Activated T-helper 1 cell treated with anti-CD3 and anti-CD28 coated beads, Interleukin-2, amount 50 U/mL, for 16 hours (primary cell): ENCODE results near the gene GP5.

Experiments
- DNase-seq, 2 donors: peaks; one replicate each; pipeline ENCODE4 v3.0.0-alpha.2; 2020; ENCODE audit warnings: low read depth in 1 of 2, low spot score in 1 of 2

GP5 gene

DNA sequence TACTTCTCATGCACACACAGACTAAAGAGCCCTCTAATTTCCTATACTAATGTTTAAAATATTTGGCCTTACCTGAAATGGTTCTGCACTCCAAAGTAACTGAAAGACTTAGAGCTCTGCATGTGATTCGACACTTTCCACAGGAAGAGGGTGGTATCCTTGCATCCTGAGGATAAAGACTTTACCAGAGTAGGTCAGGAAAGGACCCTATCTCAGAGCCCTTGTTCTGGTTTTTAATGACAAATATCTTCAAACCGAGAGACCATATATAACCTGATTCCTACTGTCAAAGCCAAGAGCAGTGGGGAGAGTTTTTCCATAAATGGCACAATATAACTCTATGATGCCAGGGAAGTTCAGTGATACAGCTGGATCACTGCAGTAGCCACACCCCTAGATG, at the start of gene GP5:
Gene GP5, minus strand, starts transcription at position 101 of the 400 bp plus-strand sequence. CDS start 984 bp downstream, outside the sequence.
- no peak for DNase-seq

GRCh38 chr3:194447657-194448056, 48.6 kb upstream of the GP5 start:
- DNase-seq: no peak

DNA sequence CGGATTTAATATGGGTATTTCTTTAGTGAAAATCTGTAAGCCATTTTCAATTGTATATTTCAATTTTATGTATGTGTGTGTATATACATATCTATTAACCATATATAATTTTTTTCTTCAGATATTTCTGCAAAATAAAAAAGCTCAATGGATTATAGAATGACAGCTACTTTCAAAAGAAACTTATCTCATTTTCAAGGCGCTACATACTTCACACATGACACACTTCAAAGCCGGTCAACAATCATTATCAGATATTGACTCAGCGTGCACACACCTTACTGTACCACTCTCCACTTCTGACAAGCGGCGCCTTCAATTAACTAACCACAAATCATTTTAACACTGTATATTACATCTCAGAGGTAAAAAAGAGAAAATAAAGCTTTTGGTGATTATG, 48.1 kb upstream of the GP5 start:
- DNase-seq: no peak

DNA sequence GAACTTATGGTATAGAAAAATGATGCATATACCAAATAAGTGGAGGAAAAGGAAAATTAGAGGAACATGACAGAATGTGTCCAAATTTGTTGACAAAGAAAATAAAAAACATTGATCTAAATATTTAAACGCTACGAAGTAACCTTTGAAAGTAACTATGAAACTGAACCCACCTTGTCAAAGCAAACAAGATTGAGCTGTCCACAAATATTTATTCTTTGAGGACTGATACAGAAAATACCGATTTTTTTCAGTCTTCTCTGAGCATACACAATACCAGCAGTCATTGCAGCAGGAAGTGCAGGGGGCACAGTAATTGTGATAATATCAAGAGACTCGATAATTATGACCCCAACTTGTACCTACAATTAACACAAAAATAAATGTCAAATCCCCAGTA, 47.7 kb upstream of the GP5 start:
- DNase-seq: no peak

DNA sequence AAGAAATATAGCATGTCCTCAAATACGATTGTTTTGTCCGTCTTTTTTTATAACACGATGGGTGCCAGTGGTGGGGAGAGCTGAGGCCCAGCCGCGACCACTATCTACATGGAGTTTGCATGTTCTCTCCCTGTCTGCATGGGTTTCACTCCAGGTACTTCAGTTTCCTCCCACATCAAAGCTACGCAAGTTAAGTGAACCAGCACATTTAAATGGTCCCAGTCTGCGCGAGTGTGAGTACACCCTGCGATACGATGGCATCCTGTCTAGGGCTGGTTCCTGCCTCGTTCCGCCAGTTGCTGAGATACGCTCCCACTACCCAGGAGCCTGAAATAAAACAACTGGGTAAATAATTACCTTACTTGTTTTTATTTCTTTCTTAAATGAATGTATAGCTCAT, 47.1 kb upstream of the GP5 start:
- no peak for DNase-seq

GRCh38 chr3:194443901-194444300, 44.8 kb upstream of the GP5 start:
- DNase-seq: no peak

- no peak for DNase-seq
These were observed 41.7 kb upstream of the GP5 start for GRCh38 chr3:194440756-194441155.

DNA sequence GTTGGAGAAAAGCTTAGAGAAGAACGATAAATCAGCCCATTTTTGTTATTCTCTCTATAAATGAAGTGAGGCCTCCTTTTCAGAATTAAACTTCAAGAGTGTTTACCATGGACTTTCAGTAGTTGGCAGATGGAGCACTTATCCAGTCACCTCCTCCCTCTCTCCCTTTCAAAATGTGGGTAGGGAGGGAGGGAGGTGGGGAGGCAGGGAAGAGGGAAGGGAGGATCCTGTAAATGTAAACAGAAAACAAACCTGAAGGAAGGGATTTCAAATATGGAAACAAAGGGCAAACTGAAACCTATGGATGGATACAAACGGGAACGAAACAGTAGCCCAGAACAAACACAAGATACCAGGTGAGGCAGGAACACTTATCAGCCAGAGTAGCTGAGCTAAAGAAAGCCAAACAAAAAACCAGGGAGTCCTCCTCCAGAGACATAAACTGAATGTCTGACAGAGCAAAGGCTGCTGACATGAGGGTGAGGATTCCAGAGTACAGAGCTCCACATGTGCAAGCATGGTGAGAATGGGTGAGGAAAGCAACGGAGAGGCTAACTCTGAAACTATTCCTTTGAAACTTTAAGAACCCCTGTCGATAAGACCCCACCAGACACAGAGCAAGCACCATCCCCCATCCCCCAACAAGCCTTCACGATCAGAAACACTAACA, 41.0 kb upstream of the GP5 start:
- no peak for DNase-seq

DNA sequence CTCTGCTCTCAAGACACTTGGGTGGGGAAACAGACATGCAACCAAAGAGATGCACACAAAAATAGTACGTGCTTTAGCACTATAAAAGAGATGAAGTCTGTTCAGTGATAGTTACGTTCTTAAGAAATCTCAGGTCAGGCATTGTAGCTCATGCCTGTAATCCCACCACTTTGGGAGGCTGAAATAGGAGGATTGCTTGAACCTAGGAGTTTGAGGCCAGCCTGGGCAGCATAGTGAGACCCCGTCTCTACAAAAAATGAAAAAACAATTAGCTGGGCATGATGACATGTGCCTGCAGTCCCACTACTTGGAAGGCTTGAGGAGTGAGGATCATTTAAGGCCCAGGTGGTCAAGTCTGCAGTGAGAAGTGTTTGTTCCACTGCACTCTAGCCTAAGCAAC, 35.4 kb upstream of the GP5 start:
- no peak for DNase-seq

DNA sequence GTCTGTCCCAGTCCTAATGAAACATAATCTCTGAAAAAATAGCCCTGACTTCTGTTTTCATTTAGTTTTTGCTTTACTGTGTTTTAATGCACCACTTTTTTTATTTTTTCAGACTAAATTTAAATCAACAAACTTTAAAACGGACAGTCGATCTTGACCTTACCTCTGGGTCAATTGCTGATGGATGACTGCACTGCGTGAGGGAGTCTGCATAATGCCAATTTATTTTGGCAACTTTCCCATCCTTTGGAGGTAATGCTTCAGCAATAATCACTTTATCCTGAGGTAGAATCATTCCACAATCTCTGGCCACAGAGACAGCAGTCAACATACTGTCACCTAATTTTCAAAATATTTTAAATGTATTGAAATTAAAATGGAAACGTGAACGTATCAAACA, 32.5 kb upstream of the GP5 start:
- no peak for DNase-seq

DNA sequence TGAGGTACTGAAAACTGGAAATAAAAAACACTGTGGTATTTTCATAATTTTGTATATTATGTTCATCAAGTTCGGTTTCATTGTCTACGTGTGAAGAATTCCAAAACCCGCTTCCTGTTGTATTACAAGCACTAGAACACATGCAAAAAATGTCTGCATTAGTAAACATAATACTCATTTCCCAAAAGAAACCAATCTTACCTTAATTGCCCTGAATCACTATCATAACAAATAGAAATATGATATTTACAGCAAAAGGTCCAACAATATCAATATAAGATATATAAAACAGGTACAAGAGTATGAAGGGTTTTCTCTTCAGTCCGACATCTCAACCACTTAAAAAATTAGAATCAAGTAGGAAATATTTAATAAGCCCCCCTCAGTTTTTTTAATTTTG, 26.3 kb upstream of the GP5 start:
- DNase-seq: no peak

GRCh38 chr3:194424953-194425352, 25.9 kb upstream of the GP5 start:
- no peak for DNase-seq

GRCh38 chr3:194424373-194424772, 25.3 kb upstream of the GP5 start:
- DNase-seq: no peak

DNA sequence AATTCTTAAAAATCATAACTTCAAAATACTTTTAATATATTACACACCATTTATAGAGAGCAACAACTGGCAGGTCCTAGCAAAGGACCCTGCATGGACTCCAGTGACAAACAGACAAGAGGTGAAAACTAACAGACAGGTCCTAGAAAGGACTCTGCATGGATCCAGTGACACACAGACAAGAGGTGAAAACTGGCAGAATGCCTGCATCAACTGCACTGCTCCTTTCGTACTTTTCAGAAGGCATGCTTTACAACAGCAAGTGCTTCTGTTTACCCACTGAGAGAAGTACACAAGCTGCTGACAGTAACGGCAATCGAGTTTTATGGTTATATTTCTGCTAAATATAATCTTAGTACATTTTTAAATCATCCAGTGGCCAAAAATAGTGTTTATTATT, 24.3 kb upstream of the GP5 start:
- no peak for DNase-seq

DNA sequence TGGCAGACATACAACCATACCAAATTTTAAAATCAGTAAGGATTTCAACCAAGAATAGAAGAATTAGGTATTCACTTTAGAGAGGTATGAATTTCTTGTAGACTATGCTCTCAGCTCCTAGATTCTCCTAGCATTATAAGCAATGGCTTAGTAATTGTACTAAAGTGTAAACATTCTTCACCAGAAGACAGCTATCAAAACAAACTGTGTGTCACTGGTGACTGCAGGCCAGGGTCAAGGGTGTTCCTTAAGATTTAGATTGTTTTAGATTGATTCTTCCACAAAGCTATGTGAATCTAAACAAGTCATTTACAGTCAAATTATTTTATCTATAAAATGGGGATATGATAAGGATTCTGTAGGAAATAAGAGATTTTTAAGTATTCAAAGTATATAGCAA, 23.1 kb upstream of the GP5 start:
- no peak for DNase-seq

- DNase-seq: no peak
These were observed 19.6 kb upstream of the GP5 start for GRCh38 chr3:194418671-194419070.

DNA sequence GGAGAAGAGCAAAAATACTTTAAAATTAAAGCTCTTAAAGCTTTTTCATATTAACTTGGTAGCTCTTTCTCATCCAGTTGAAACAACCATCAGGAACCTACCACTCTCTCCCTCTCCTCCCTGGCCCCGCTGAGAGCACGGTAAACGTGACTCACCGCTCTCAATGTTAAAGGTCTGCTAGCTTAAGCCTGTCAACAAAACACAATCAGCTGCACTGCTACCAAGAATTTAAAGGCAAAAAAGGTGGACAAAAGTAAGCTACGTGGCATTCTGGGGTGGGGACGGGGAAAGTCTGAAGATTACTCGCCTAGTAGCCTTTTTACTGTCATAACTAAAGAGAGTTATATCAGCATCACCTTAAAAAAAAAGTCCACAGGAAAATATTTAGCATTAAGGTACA, 8.4 kb upstream of the GP5 start:
- no peak for DNase-seq

- DNase-seq: no peak
These were observed 6.7 kb upstream of the GP5 start for GRCh38 chr3:194405766-194406165.

- no peak for DNase-seq
These were observed 5.5 kb upstream of the GP5 start for GRCh38 chr3:194404365-194405140.

DNA sequence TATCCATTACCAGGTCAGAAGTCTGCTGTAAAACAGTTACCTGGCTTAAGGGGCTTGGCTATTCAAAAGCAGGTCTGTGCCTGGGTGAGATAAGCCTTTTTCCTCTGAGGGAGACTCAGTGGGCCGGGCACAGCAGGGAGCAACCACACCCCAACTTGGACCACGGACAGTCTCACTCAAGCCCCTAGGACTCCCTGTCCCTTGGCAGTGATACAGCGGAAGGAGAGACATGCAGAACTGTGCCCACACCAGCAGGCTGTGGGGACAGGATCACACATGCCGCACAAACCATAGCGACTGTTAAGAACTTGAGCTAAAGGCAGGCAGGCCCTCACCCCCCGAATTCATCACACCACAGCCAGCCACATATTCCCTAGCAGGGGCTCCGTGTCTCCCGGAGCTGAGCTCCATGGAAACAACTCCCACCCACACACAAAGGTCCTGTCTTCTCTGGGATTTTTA, 2.8 kb upstream of the GP5 start:
- DNase-seq: no peak

DNA sequence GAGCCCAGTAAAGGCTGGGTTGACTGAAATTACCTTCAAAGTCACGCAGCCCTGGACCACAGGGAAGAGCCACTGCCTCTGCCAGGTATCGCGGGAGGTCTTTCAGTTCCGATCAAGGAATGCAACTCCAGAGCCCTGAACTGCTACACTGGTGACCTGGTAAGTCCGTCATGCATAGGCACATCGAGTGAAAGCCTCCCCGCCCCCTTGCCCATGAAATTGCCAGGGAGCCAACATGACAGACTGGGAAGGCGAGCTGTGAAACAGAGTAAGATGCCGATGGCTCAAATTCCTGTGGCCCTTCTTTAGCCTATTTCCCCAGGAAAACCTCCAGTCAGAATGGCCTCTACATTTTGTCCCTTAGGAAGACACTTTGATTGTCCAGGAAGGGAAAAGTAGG, 2.3 kb upstream of the GP5 start:
- no peak for DNase-seq

DNA sequence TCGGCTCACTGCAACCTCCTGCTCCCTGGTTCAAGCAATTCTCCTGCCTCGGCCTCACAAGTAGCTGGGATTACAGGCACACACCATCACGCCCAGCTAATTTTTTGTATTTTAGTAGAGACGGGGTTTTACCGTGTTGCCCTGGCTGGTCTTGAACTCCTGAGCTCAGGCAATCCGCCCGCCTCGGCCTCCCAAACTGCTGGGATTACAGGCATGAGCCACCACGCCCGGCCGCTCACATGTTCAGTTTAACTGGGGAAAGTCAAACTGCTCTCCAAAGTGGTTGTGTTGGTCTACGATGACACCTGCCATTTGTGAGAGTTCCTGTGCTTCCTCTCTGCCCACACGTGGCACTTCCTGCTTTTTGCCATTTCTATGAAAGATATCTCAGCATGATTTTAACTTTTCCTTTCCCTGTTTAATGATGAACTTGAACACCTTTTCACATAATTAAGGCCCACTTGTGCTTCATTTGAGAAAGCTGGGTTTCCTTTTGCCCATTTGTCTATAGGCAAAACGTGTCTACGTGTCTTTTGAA, 877 bp upstream of the GP5 start:
- DNase-seq: no peak
